NCI-H146 treated with DMSO at 0.1 percent for 48 hours (cell line): Measurements from ENCODE around the gene FRYL.
A peak's percentile ranks its signal among the peaks of the same experiment; 100 is the strongest.

ENCODE experiments used
- DNase-seq: peaks from one replicate; lab custom pipeline; 2025; ENCODE audit not compliant: unreplicated experiment; lab: John Stamatoyannopoulos, UW

FRYL gene

GRCh38 chr4:48565362-48566033 lies 214.6 kb downstream of the FRYL start:
- no peak for DNase-seq

- no peak for DNase-seq
Observed at GRCh38 chr4:48564151-48564550, 215.9 kb downstream of the FRYL start.

GRCh38 chr4:48558819-48559218 lies 221.3 kb downstream of the FRYL start:
- no peak for DNase-seq

- DNase-seq, result no peak
Observed at GRCh38 chr4:48558026-48558425, 222.1 kb downstream of the FRYL start.

- no peak for DNase-seq
Observed at GRCh38 chr4:48557478-48557877, 222.6 kb downstream of the FRYL start.

- DNase-seq, result no peak
Observed at GRCh38 chr4:48556268-48556667, 223.8 kb downstream of the FRYL start.

GRCh38 chr4:48554606-48555005 lies 225.5 kb downstream of the FRYL start:
- no peak for DNase-seq

GRCh38 chr4:48553720-48554119 lies 226.4 kb downstream of the FRYL start:
- no peak for DNase-seq

GRCh38 chr4:48546336-48546735 lies 233.7 kb downstream of the FRYL start:
- DNase-seq, result no peak

- no peak for DNase-seq
Observed at GRCh38 chr4:48543796-48544195, 236.3 kb downstream of the FRYL start.

- no peak for DNase-seq
Observed at GRCh38 chr4:48542888-48543287, 237.2 kb downstream of the FRYL start.

GRCh38 chr4:48539597-48539996 lies 240.5 kb downstream of the FRYL start:
- no peak for DNase-seq

GRCh38 chr4:48538358-48538757 lies 241.7 kb downstream of the FRYL start:
- peak; percentile 77 for DNase-seq

GRCh38 chr4:48526406-48526805 lies 253.7 kb downstream of the FRYL start:
- DNase-seq, result no peak

- no peak for DNase-seq
Observed at GRCh38 chr4:48518143-48518542, 261.9 kb downstream of the FRYL start.

GRCh38 chr4:48509543-48509942 lies 270.5 kb downstream of the FRYL start:
- DNase-seq, result no peak

GRCh38 chr4:48506716-48507115 lies 273.4 kb downstream of the FRYL start:
- DNase-seq, result no peak

GRCh38 chr4:48504352-48504751 lies 275.7 kb downstream of the FRYL start:
- DNase-seq, result no peak

GRCh38 chr4:48504026-48504330 lies 276.1 kb downstream of the FRYL start:
- DNase-seq, result no peak

- DNase-seq, result no peak
Observed at GRCh38 chr4:48503233-48504025, 276.6 kb downstream of the FRYL start.

- DNase-seq, result no peak
Observed at GRCh38 chr4:48499551-48500066, 280.5 kb downstream of the FRYL start.

- no peak for DNase-seq
Observed at GRCh38 chr4:48498895-48499294, 281.2 kb downstream of the FRYL start.

- DNase-seq, result no peak
Observed at GRCh38 chr4:48495941-48496340, 284.1 kb downstream of the FRYL start.
